CD4-positive, alpha-beta memory T cell (primary cell): ENCODE measurements around the gene SLC66A2. TPM values are rescaled to one million over a fixed set of nuclear protein-coding genes. Genes with fewer than 3 reads are reported as not detected.

Experiments
- CTCF ChIA-PET: fragments of 350-600 bp; sonication (Branson Sonifier 250); formaldehyde crosslinking; loops from one replicate; lab custom pipeline; 2021; ENCODE audit warnings: inconsistent platforms; ENCODE audit not compliant: partially characterized antibody; lab: Charles Lee
- POLR2A ChIA-PET: fragments of 350-600 bp; sonication (Branson Sonifier 250); formaldehyde crosslinking; loops from one replicate; lab custom pipeline; 2021; ENCODE audit not compliant: partially characterized antibody; lab: Charles Lee
- DNase-seq, 5 donors: peaks; one replicate each; pipeline versions ENCODE4 v3.0.0 to v3.0.0-alpha.2; 2020 to 2022; ENCODE audit warnings: mixed read lengths in 1 of 5
- H3K27ac ChIP-seq: one replicate; pipeline ENCODE4 v1.7.0; 2013; ENCODE audit warnings: low read depth, low read length
- H3K27me3 ChIP-seq: 2 replicates; pipeline ENCODE4 v1.7.0; 2013; ENCODE audit warnings: mild to moderate bottlenecking, low read length, moderate library complexity; ENCODE audit not compliant: insufficient read depth
- H3K36me3 ChIP-seq: 2 replicates; pipeline ENCODE4 v1.7.0; 2013; ENCODE audit warnings: mild to moderate bottlenecking, low read length, moderate library complexity; ENCODE audit not compliant: insufficient read depth
- H3K4me1 ChIP-seq: 2 replicates; pipeline ENCODE4 v1.7.0; 2013; ENCODE audit warnings: mild to moderate bottlenecking, low read length, moderate library complexity; ENCODE audit not compliant: insufficient read depth
- H3K4me3 ChIP-seq, 2 donors: one replicate each; pipeline ENCODE4 v1.7.0; 2013; ENCODE audit warnings: low read length in 2 of 2, mild to moderate bottlenecking in 1 of 2
- H3K9me3 ChIP-seq, 2 donors: one replicate each; pipeline ENCODE4 v1.7.0; 2013; ENCODE audit warnings: low read length in 2 of 2, control low read depth in 1 of 2; ENCODE audit not compliant: control insufficient read depth in 1 of 2
- H3K27ac Mint-ChIP-seq, 7 donors: one replicate each; pipeline ENCODE4 v1.8.0; 2020 to 2021; ENCODE audit warnings: mixed read lengths in 7 of 7, mild to moderate bottlenecking in 6 of 7, inconsistent platforms in 3 of 7, moderate library complexity in 3 of 7
- H3K27me3 Mint-ChIP-seq, 2 donors: one replicate each; pipeline ENCODE4 v1.8.0; 2020 to 2021; ENCODE audit warnings: mixed read lengths in 2 of 2
- H3K36me3 Mint-ChIP-seq, 2 donors: one replicate each; pipeline ENCODE4 v1.8.0; 2020 to 2021; ENCODE audit warnings: mixed read lengths in 2 of 2, inconsistent platforms in 1 of 2, mild to moderate bottlenecking in 1 of 2
- H3K4me1 Mint-ChIP-seq, 4 donors: one replicate each; pipeline ENCODE4 v1.8.0; 2020 to 2021; ENCODE audit warnings: mixed read lengths in 4 of 4, mild to moderate bottlenecking in 1 of 4
- H3K4me3 Mint-ChIP-seq, 8 donors: one replicate each; pipeline ENCODE4 v1.8.0; 2020 to 2021; ENCODE audit warnings: mixed read lengths in 8 of 8, mild to moderate bottlenecking in 7 of 8, moderate library complexity in 6 of 8, inconsistent platforms in 3 of 8
- H3K9me3 Mint-ChIP-seq, 8 donors: one replicate each; pipeline ENCODE4 v1.8.0; 2020 to 2021; ENCODE audit warnings: mixed read lengths in 8 of 8, mild to moderate bottlenecking in 5 of 8, inconsistent platforms in 3 of 8, moderate library complexity in 1 of 8
- intact Hi-C: fragments of 100-400 bp; cut with micrococcal nuclease; formaldehyde crosslinking; loops from one replicate; pipeline ENCODE4 v1.15.1; 2023
- polyA plus RNA-seq, 2 donors: library from polyadenylated mRNA; unstranded; fragments of 300-500 nt; fragmentation: Illumina TruSeq; gene quantifications; one replicate each; pipeline ENCODE4 v1.2.3, GENCODE V29; 2021
- total RNA-seq, 2 experiments: library from RNA; stranded (reverse); gene quantifications; one replicate each; pipeline ENCODE4 v1.2.3, GENCODE V29; 2021

The SLC66A2 gene
- total and polyA plus RNA-seq, 4 experiments from 2014 or later: 15.7 to 26.4 (median 23.6) TPM

DNA sequence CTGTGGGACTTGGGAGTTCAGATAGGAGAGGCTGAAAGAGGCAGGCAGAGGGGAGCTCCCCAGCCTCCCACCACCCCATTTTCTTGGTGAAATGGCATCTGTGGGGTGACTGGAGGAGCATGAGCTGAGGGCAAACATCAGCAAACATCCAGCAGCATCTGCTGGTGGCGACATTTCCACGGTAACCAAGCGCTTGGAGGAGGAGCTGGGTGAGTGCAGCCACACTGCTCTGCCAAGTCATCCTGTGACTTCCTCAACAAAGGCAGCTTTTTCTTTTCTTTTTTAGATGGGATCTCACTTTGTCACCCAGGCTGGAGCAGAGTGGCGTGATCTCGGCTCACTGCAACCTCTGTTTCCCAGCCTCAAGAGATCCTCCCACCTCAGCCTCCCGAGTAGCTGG is 31.3 kb upstream of the SLC66A2 start:
- Histone ChIP-seq H3K27ac (no peak overlapping the region), H3K4me3 (no peak overlapping the region), H3K27me3 (no peaks in the 10 kb centered on the region), H3K4me1 (peaks cover 67% of the 10 kb centered on the region), H3K9me3 (no peaks in the 10 kb centered on the region), H3K36me3 (peaks cover 7% of the 10 kb centered on the region)
- peak overlapping the region in 5 of 7 donors; percentile 42 to 94 (median 70) for H3K27ac Mint-ChIP-seq
- peaks cover 32 to 50% of the 10 kb centered on the region in 2 donors for H3K36me3 Mint-ChIP-seq
- DNase-seq: no peak
- intact Hi-C loops: no loop called here
- H3K9me3 Mint-ChIP-seq: no peaks in the 10 kb centered on the region
- peak overlapping the region in 2 of 8 donors; percentile 45 to 68 for H3K4me3 Mint-ChIP-seq
- peaks cover 56 to 88% (median 71%) of the 10 kb centered on the region in 4 donors for H3K4me1 Mint-ChIP-seq
- POLR2A ChIA-PET: interaction anchor here (1.7 kb wide), 1 partner anchor 21 kb away, joined by 3 read pairs; no protein-coding TSS in a partner anchor
- CTCF ChIA-PET: interaction anchor here (1.0 to 2.6 kb wide), 2 partner anchors 15 to 19 kb away, joined by 3 to 8 read pairs; no protein-coding TSS in a partner anchor
- H3K27me3 Mint-ChIP-seq: no peaks in the 10 kb centered on the region

DNA sequence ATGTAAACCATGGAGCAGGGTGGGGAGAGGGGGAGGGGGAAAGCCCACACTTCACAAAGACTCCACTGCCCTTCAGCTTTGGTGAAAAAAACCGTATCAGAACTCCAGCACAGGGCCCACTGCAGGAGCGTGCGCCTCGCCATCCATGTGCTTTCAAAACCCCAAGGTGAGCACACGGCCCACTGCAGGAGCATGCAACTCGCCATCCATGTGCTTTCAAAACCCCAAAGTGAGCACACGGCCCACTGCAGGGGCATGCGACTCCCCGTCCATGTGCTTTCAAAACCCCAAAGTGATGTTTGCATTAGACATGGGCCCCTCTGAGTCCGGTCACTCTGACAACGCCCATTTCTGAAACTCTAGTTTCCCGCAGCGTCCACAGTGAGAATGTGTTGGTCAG is 29.1 kb upstream of the SLC66A2 start:
- Histone ChIP-seq H3K4me1 (peaks cover 47% of the 10 kb centered on the region), H3K27me3 (no peaks in the 10 kb centered on the region), H3K36me3 (peaks cover 14% of the 10 kb centered on the region), H3K4me3 (no peak overlapping the region), H3K27ac (no peak overlapping the region), H3K9me3 (no peaks in the 10 kb centered on the region)
- intact Hi-C loops: no loop called here
- Mint-ChIP-seq H3K27ac (peak overlapping the region in 3 of 7 donors; percentile 36 to 51 (median 46)), H3K4me3 (no peak overlapping the region), H3K9me3 (no peaks in the 10 kb centered on the region), H3K36me3 (peaks cover 35 to 51% of the 10 kb centered on the region in 2 donors), H3K27me3 (no peaks in the 10 kb centered on the region), H3K4me1 (peaks cover 46 to 74% (median 59%) of the 10 kb centered on the region in 4 donors)
- ChIA-PET POLR2A (no interaction called here), CTCF (no interaction called here)
- no peak for DNase-seq

DNA sequence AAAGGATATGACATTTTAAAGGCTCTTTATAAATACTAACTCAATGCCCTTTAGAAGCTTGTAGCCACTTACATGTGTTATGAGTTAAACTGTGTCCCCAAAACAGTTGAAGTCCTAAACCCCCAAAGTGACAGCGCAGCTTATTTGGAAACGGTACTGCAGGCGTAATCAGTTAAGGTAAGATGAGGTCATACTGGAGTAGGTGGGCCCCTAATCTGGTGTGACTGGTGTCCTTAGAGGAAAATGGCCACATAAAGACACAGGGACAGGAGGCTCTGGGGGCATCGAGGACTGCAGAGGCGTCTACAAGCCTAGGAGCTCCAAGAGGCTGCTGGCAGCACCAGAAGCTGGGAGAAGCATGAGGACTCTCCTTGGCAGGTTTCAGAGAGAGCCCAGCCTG is 28.4 kb upstream of the SLC66A2 start:
- H3K4me1 Mint-ChIP-seq: peaks cover 40 to 71% (median 54%) of the 10 kb centered on the region in 4 donors
- peaks cover 35 to 51% of the 10 kb centered on the region in 2 donors for H3K36me3 Mint-ChIP-seq
- H3K27ac Mint-ChIP-seq: peak overlapping the region in 2 of 7 donors; percentile 18 to 66
- intact Hi-C loops: no loop called here
- DNase-seq: no peak
- H3K27me3 Mint-ChIP-seq: no peaks in the 10 kb centered on the region
- peaks cover 41% of the 10 kb centered on the region for H3K4me1 ChIP-seq
- POLR2A ChIA-PET: no interaction called here
- H3K4me3 ChIP-seq: no peak overlapping the region
- no peak overlapping the region for H3K27ac ChIP-seq
- H3K36me3 ChIP-seq: peaks cover 19% of the 10 kb centered on the region
- H3K4me3 Mint-ChIP-seq: no peak overlapping the region
- CTCF ChIA-PET: no interaction called here
- H3K9me3 ChIP-seq: no peaks in the 10 kb centered on the region
- no peaks in the 10 kb centered on the region for H3K27me3 ChIP-seq
- peaks cover 0 to under 1% (median 0%) of the 10 kb centered on the region in 8 donors for H3K9me3 Mint-ChIP-seq

- peak overlapping the region in 4 of 7 donors; percentile 40 to 79 (median 56) for H3K27ac Mint-ChIP-seq
- no peaks in the 10 kb centered on the region for H3K27me3 ChIP-seq
- ChIA-PET CTCF (interaction anchor here (1.0 kb wide), 1 partner anchor 8 kb away, joined by 3 read pairs; no protein-coding TSS in a partner anchor), POLR2A (interaction anchor here (1.1 kb wide), 1 partner anchor 11 kb away, joined by 4 read pairs; no protein-coding TSS in a partner anchor)
- no peak overlapping the region for H3K4me3 Mint-ChIP-seq
- no peaks in the 10 kb centered on the region for H3K9me3 ChIP-seq
- H3K36me3 Mint-ChIP-seq: peaks cover 52 to 68% of the 10 kb centered on the region in 2 donors
- H3K27ac ChIP-seq: no peak overlapping the region
- H3K4me1 ChIP-seq: peaks cover 13% of the 10 kb centered on the region
- peaks cover 43% of the 10 kb centered on the region for H3K36me3 ChIP-seq
- H3K4me1 Mint-ChIP-seq: peaks cover 18 to 37% (median 24%) of the 10 kb centered on the region in 4 donors
- H3K9me3 Mint-ChIP-seq: peaks cover 0 to 1% (median 0%) of the 10 kb centered on the region in 8 donors
- no peak for DNase-seq
- no peaks in the 10 kb centered on the region for H3K27me3 Mint-ChIP-seq
- no peak overlapping the region for H3K4me3 ChIP-seq
- intact Hi-C loops: no loop called here
Measured at GRCh38 chr18:79975985-79976680, 24.7 kb upstream of the SLC66A2 start.

GRCh38 chr18:79975043-79975442 is 23.6 kb upstream of the SLC66A2 start:
- Mint-ChIP-seq H3K4me1 (peaks cover 13 to 27% (median 20%) of the 10 kb centered on the region in 4 donors), H3K36me3 (peaks cover 56 to 77% of the 10 kb centered on the region in 2 donors), H3K27ac (peak overlapping the region in 2 of 7 donors; percentile 56 to 79), H3K9me3 (peaks cover 0 to 1% (median 0%) of the 10 kb centered on the region in 8 donors), H3K4me3 (no peak overlapping the region), H3K27me3 (no peaks in the 10 kb centered on the region)
- Histone ChIP-seq H3K4me3 (no peak overlapping the region), H3K4me1 (peaks cover 4% of the 10 kb centered on the region), H3K27ac (no peak overlapping the region), H3K27me3 (no peaks in the 10 kb centered on the region), H3K36me3 (peaks cover 53% of the 10 kb centered on the region), H3K9me3 (no peaks in the 10 kb centered on the region)
- no peak for DNase-seq
- ChIA-PET CTCF (no interaction called here), POLR2A (no interaction called here)
- intact Hi-C loops: no loop called here

DNA sequence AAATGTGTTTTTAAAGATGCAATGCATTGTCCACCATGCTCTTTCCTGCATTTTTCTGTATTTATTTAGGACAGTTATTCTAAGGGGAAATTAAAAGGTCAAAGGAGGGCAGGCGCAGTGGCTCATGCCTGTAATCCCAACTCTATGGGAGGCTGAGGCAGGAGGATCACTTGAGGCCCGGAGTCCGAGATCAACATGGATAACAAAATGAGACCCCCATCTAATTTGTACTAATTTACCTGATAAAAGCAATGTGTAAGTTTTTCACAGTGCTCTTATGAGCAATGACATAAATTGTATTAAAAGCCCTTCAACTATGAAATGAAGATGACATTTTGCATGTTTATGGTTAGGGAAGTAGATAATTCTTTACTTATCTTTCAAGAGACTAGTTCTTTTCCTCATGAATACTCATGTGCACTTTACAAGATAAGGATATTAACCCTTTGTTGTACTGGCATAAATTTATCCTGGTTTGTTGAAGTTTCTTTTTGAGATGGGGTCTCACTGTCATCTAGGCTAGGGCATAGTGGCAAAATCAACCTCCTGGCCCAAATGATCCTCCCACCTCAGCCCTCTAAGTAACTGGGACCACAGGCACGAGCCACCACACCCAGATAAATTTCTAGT is 22.7 kb upstream of the SLC66A2 start:
- no peaks in the 10 kb centered on the region for H3K4me1 ChIP-seq
- intact Hi-C loops: no loop called here
- Mint-ChIP-seq H3K4me1 (peaks cover 6 to 21% (median 15%) of the 10 kb centered on the region in 4 donors), H3K4me3 (no peak overlapping the region), H3K27me3 (no peaks in the 10 kb centered on the region), H3K9me3 (peaks cover 0 to 1% (median 0%) of the 10 kb centered on the region in 8 donors), H3K36me3 (peaks cover 50 to 78% of the 10 kb centered on the region in 2 donors), H3K27ac (peak overlapping the region in 1 of 7 donors; percentile 47)
- H3K27me3 ChIP-seq: no peaks in the 10 kb centered on the region
- H3K27ac ChIP-seq: no peak overlapping the region
- no peak overlapping the region for H3K4me3 ChIP-seq
- DNase-seq: no peak
- no peaks in the 10 kb centered on the region for H3K9me3 ChIP-seq
- ChIA-PET CTCF (no interaction called here), POLR2A (interaction anchor here (0.6 kb wide), 2 partner anchors 11 to 102 kb away, joined by 3 read pairs; no protein-coding TSS in a partner anchor)
- H3K36me3 ChIP-seq: peaks cover 53% of the 10 kb centered on the region

DNA sequence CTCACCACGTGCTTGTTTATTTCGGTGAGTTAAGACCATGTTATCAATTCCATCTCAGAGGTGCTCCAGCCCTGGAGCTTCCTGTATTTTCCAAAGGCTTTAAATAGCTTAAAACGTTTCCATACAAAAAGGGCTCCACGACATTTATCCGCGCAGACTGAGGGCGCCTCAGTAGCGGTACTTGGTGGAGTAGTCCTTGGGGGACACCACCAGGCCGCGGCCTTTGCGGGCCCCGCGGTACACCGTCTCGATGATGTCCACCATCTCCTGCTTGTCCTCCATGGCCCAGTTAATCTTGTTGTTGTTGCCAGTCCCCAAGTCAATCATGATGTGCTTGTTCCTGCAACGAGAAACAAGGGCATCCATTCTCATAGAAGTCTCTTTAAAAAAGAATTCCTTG is 22.1 kb upstream of the SLC66A2 start:
- ChIA-PET CTCF (no interaction called here), POLR2A (interaction anchor here (0.6 kb wide), 2 partner anchors 10 to 101 kb away, joined by 3 read pairs; no protein-coding TSS in a partner anchor)
- Histone ChIP-seq H3K4me3 (no peak overlapping the region), H3K4me1 (no peaks in the 10 kb centered on the region), H3K9me3 (no peaks in the 10 kb centered on the region), H3K36me3 (peaks cover 53% of the 10 kb centered on the region), H3K27ac (no peak overlapping the region), H3K27me3 (no peaks in the 10 kb centered on the region)
- Mint-ChIP-seq H3K27me3 (no peaks in the 10 kb centered on the region), H3K9me3 (peaks cover 0 to 1% (median 0%) of the 10 kb centered on the region in 8 donors), H3K4me3 (no peak overlapping the region), H3K4me1 (peaks cover 5 to 20% (median 14%) of the 10 kb centered on the region in 4 donors), H3K27ac (no peak overlapping the region), H3K36me3 (peaks cover 49 to 78% of the 10 kb centered on the region in 2 donors)
- intact Hi-C loops: no loop called here
- DNase-seq: no peak
